RWPE2 (cell line): ENCODE measurements around the gene NRP2.

Experiments used
- ATAC-seq: fragments of 200-7000 bp; cut with Tn5 transposase; 3 replicates; pipeline ENCODE4 v1.9.1; 2021; ENCODE audit warnings: low read depth
- DNase-seq: peaks from one replicate; pipeline ENCODE4 v3.0.0-alpha.2; 2020; ENCODE audit warnings: low spot score
- H3K27ac ChIP-seq: fragments of 450-650 bp; 2 replicates; pipeline ENCODE4 v1.5.1; 2017; ENCODE audit warnings: mild to moderate bottlenecking; ENCODE audit not compliant: poor library complexity, severe bottlenecking
- H3K27me3 ChIP-seq: fragments of 250-450 bp; sonication (Bioruptor Pico); 2 replicates; pipeline ENCODE4 v1.5.1; 2021; ENCODE audit warnings: mild to moderate bottlenecking, moderate library complexity; ENCODE audit not compliant: insufficient read depth, poor library complexity, severe bottlenecking
- H3K36me3 ChIP-seq: fragments of 250-450 bp; sonication (Bioruptor Pico); 2 replicates; pipeline ENCODE4 v1.5.1; 2020; ENCODE audit warnings: low read depth, mild to moderate bottlenecking, moderate library complexity
- H3K4me1 ChIP-seq: fragments of 250-450 bp; sonication (Bioruptor Pico); 2 replicates; pipeline ENCODE4 v1.5.1; 2021; ENCODE audit warnings: mild to moderate bottlenecking, moderate library complexity; ENCODE audit not compliant: insufficient read depth, poor library complexity, severe bottlenecking
- H3K4me3 ChIP-seq: fragments of 250-450 bp; sonication (Bioruptor Pico); 2 replicates; pipeline ENCODE4 v1.5.1; 2021; ENCODE audit warnings: mild to moderate bottlenecking, moderate library complexity; ENCODE audit not compliant: severe bottlenecking
- H3K9me3 ChIP-seq: fragments of 250-450 bp; sonication (Bioruptor Pico); 2 replicates; pipeline ENCODE4 v1.5.1; 2021; ENCODE audit warnings: mild to moderate bottlenecking, moderate library complexity; ENCODE audit not compliant: severe bottlenecking
- CTCF ChIP-seq: fragments of 450-650 bp; IDR thresholded peaks from one replicate; pipeline ENCODE4 v1.5.1; 2017; ENCODE audit warnings: mild to moderate bottlenecking, moderate library complexity; ENCODE audit not compliant: poor library complexity, severe bottlenecking

NRP2 gene

GRCh38 chr2:205800773-205801172 is 118.5 kb downstream of the NRP2 start:
- Histone ChIP-seq H3K27ac (no peak overlapping the region), H3K36me3 (no peaks in the 10 kb centered on the region), H3K4me3 (no peak overlapping the region), H3K9me3 (no peaks in the 10 kb centered on the region), H3K4me1 (no peaks in the 10 kb centered on the region), H3K27me3 (no peaks in the 10 kb centered on the region)
- DNase-seq (no peak), ATAC-seq (no peak)
- no peak for TF ChIP-seq CTCF

- Histone ChIP-seq H3K9me3 (no peaks in the 10 kb centered on the region), H3K4me1 (no peaks in the 10 kb centered on the region), H3K36me3 (no peaks in the 10 kb centered on the region), H3K27ac (no peak overlapping the region), H3K27me3 (no peaks in the 10 kb centered on the region), H3K4me3 (no peak overlapping the region)
- TF ChIP-seq CTCF: no peak
- DNase-seq (no peak), ATAC-seq (no peak)
Measured at GRCh38 chr2:205802065-205802464, 119.8 kb downstream of the NRP2 start.

- H3K27me3 ChIP-seq: no peaks in the 10 kb centered on the region
- DNase-seq (no peak), ATAC-seq (no peak)
- H3K4me1 ChIP-seq: no peaks in the 10 kb centered on the region
- no peak for TF ChIP-seq CTCF
- no peaks in the 10 kb centered on the region for H3K9me3 ChIP-seq
- H3K36me3 ChIP-seq: no peaks in the 10 kb centered on the region
- no peak overlapping the region for H3K4me3 ChIP-seq
- no peak overlapping the region for H3K27ac ChIP-seq
Measured at GRCh38 chr2:205802941-205803340, 120.6 kb downstream of the NRP2 start.

GRCh38 chr2:205803500-205803899 is 121.2 kb downstream of the NRP2 start:
- H3K4me3 ChIP-seq: no peak overlapping the region
- DNase-seq: no peak

GRCh38 chr2:205805136-205805535 is 122.8 kb downstream of the NRP2 start:
- H3K36me3 ChIP-seq: no peaks in the 10 kb centered on the region
- DNase-seq: no peak
- no peaks in the 10 kb centered on the region for H3K9me3 ChIP-seq
- H3K4me3 ChIP-seq: no peak overlapping the region
- H3K27ac ChIP-seq: no peak overlapping the region
- ATAC-seq: no peak
- TF ChIP-seq CTCF: no peak
- H3K27me3 ChIP-seq: no peaks in the 10 kb centered on the region
- no peaks in the 10 kb centered on the region for H3K4me1 ChIP-seq

More at GRCh38 chr2:205803500-205803899, 121.2 kb downstream of the NRP2 start:
- no peaks in the 10 kb centered on the region for H3K27me3 ChIP-seq
- no peaks in the 10 kb centered on the region for H3K4me1 ChIP-seq
- no peaks in the 10 kb centered on the region for H3K9me3 ChIP-seq
- no peaks in the 10 kb centered on the region for H3K36me3 ChIP-seq
- no peak overlapping the region for H3K27ac ChIP-seq
- no peak for TF ChIP-seq CTCF
- no peak for ATAC-seq
